Measurements from ENCODE around the gene HP.

The HP gene

DNA sequence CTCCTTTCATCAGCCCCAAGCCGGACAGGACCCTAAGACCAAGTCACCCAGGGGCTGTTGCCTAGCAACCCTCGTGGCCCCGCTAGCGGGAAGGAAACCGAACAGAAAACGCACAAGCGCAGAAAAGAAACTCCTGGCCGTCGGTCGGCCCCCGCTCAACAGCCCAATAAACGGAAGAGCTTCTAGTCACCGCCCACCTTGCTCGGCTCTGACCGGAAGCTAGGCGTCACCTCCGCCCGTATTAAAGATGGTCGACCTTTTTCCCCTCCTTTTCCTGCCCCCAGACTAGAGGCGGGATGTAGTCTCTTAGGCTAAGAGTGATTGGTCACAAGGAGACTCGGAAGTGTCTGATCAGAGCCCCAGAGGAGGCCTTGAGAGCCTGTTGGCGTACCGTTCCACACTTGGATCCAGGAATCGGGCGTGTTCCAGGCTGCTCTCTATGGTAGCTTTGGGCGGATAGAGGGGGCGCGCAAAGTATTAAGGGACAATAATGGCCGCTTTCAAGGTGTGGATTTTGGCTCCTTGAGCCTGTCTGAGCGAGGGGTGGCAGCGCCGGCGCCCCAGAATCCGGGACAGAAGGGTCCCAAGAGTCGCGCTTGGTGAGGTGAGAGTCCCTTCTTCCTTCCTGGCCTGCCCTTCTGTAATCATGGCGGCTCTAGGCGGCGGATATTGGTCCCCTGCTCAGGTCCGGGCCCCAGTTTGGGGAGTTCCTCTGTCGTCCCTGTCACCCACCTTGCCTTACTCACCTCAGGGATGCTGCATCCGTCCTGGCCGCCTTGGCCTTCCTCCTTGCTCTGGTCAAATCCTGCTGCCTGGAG, 39.4 kb downstream of the HP start, which contains the start of the genes DHX38 and TXNL4B:
Gene DHX38, plus strand, starts transcription at position 400 of the 818 bp plus-strand sequence. CDS start 2,311 bp downstream, outside the sequence.
Gene TXNL4B, minus strand, starts transcription at position 173 of the 818 bp plus-strand sequence. CDS start 2,871 bp downstream, outside the sequence.
- peak; percentile 89 for DNase-seq

DNA sequence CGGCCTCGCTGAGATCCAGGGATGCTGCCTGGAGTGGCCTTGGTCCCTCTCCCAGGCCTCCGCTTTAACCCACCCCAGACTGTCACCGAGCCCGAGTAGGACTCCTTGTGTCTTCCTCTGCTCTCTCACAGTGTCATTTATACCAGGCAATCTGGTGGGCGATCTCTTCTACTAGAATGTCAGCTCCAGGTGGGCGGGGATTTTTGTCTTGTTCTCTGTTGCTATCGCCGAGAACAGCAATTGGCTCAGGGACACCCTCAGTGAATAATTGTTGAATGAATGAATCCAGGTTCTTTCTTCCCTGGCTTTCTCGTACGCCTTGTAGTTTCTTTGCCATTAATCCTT, 39.9 kb downstream of the HP start:
- DNase-seq, result peak; percentile 22 to 64

DNA sequence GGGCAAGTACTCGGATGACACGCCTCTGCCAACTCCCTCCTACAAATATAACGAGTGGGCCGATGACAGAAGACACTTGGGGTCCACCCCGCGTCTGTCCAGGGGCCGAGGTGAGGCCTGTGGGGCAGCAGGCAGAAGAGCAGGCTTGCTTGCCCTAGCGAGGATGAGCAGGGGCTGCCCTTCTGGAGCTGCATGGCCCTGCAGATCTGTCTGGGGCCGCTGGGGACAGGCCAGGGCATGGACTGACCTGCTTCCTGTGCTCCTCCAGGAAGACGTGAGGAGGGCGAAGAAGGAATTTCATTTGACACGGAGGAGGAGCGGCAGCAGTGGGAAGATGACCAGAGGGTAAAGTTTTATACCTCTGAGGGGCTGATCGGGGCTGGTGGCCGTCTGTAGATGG, 44.6 kb downstream of the HP start:
- no peak for DNase-seq

DNA sequence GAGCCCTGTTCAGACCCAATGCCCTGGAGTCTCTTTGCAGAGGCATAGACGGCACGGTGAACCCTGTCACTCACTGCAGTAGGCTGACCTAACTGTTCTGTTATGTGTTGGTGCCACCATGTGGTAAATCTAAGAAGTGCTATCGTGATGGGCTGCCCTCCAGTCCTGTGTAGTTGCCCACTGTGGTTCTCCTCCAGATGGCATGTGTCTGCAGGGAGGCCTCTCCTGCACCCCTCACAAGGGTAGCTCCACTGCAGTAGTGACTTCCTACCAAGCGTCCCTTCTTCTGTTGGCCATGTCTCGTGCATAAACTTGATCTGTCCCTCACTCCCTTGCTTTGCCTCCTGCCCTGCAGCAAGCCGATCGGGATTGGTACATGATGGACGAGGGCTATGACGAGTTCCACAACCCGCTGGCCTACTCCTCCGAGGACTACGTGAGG, 45.1 kb downstream of the HP start:
- peak; percentile 39 to 42 for DNase-seq

- no peak for DNase-seq
Measured at GRCh38 chr16:72101195-72101594, 46.9 kb downstream of the HP start.

- DNase-seq, result no peak
Measured at GRCh38 chr16:72104905-72105304, 50.6 kb downstream of the HP start.

DNA sequence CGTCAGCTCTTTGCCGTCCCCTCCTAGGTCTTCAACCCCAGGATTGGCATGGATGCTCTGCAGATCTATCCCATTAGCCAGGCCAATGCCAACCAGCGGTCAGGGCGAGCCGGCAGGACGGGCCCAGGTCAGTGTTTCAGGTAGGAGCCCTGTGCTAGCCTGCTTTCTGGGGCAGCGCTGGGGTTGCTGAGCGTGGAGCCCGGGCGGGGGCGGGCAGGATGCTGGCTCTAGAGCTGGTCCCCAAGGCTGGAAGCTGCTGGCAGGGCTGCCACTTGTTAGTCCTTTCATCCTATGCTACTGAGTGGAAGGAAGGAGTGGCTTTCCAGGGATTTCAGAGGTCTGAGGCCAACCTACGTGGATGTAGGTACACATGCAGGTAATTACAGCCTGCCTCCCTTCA, 51.7 kb downstream of the HP start:
- no peak for DNase-seq

DNA sequence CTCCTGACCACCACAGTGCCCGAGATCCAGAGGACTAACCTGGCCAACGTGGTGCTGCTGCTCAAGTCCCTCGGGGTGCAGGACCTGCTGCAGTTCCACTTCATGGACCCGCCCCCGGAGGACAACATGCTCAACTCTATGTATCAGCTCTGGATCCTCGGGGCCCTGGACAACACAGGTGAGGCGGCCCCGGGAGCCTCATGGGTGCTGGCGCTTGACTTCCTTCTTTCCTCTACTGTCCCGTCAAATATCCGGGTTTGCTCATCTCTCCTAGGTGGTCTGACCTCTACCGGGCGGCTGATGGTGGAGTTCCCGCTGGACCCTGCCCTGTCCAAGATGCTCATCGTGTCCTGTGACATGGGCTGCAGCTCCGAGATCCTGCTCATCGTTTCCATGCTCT, 53.1 kb downstream of the HP start:
- DNase-seq, result no peak

DNA sequence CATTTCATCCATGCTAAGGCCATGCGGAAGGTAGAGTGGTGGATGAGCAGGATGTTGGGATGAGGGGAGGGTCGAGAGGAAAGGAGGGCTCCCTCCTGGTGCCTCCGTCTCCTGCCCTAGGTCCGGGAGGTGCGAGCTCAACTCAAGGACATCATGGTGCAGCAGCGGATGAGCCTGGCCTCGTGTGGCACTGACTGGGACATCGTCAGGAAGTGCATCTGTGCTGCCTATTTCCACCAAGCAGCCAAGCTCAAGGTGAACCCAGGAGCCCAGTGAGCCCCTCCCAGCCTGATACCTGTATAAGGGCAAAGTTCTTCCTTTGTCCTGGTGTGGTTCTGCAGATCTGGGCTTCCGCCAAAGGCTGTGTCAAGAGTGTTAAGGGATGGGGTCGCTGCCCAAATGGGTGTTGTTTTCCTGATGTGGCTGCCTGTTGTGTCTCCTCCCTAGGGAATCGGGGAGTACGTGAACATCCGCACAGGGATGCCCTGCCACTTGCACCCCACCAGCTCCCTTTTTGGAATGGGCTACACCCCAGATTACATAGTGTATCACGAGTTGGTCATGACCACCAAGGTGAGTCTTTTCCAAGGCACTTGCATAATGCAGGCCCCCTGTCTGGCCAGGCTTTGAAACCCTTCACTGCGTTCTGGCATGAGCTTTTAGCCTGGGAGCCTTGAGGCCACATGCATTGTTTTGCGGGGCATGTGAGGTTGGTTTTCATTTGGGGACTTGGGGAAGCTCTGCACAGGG, 54.2 kb downstream of the HP start:
- no peak for DNase-seq

DNA sequence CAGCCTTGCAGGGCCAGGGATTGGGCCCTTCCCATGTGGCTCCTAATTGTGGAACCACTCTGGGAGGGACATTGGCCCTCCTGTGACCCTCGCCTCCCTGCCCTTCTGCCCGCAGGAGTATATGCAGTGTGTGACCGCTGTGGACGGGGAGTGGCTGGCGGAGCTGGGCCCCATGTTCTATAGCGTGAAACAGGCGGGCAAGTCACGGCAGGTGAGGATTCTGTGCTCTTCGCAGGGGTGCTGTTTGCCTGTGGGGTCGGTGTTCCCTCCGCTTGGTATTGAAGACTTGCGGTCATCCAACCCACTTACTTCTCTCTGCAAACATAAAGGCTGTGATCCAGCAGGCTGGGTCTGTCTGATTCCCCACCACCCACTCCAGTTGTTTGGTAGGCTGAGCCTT, 55.0 kb downstream of the HP start:
- DNase-seq, result no peak

GRCh38 chr16:72109966-72110530, 55.7 kb downstream of the HP start:
- DNase-seq, result no peak

Data from stimulated activated CD4-positive, alpha-beta T cell treated with anti-CD3 and anti-CD28 coated beads, Interleukin-2, amount 100 ng/mL, for 24 hours (primary cell).